NOMO-1 treated with DMSO at 0.1 percent for 48 hours (cell line): ENCODE results near the gene PRKRA.
"Not testable (repeated sequence)": the region's sequence is repeated elsewhere in the genome, so short reads cannot be mapped to it uniquely, and the experiment has no call there.

Experiments
- DNase-seq: peaks from one replicate; lab custom pipeline; 2025; ENCODE audit not compliant: unreplicated experiment; lab: John Stamatoyannopoulos, UW

Gene PRKRA

DNA sequence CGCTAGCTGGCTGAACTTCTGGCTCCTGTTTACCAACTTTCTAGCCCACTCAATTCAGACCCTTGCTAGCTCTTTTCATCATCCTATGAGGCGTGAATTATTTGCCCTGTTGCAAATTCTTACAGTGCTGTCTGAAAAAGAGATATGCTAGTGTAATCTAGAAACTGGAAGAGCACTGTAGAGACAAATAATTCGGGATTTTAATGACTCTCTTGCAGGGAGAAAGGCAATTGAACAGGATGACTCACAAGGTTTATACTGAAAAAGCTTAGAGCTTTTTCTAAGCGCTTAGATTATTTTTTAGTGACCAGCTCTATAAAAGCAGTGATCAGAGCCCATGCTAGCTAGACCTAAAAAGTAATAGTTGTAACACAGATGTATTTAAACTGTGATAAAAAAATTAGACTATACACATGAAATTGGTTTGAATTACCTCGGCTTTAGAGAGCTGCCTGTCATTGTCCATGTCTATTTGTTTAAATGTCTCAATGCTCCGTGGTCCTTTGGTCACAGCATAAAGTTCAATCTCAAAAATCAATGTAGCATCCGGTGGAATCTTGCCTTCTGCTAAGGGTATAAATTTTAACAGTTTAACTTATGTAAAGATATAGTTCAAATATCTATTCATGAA lies 18.4 kb upstream of the PRKRA start:
- no peak for DNase-seq

- DNase-seq: no peak
Observed at GRCh38 chr2:178457390-178457886, 6.5 kb upstream of the PRKRA start.

GRCh38 chr2:178455947-178456346 lies 5.0 kb upstream of the PRKRA start:
- DNase-seq: no peak

DNA sequence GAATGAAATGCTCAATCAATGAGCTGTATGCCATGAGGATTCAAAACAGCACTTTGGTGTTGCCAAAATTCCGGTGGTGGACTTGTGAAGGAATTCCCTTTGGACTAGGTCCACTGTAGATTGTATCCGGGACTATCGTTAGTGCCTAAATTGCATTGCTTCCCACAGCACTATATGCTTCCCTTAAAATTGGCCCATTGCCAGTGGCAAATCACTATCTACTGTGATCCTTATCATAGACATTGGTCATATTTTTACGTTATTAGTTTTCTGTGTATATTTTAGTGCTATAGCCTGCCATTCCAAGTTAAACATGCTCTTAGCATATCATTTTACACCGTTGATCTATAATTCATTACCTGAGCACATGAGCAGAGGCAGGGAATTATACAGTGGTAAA lies 1.9 kb upstream of the PRKRA start:
- no peak for DNase-seq

GRCh38 chr2:178452334-178452733 lies 1.4 kb upstream of the PRKRA start:
- no peak for DNase-seq

DNA sequence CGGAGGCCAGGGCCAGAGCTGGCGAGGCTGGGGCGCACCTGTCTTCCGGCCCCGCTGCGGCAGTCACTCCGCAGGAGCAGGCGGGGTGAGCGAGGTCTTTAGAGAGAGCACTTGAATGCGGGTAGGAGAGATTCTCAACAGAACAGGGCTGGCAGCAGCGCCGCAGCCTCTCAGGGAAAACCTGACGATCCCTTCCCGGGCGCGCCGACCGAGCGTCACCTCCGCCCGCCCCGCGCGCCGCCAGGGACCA lies 526 bp downstream of the PRKRA start:
- peak; percentile 33 for DNase-seq

DNA sequence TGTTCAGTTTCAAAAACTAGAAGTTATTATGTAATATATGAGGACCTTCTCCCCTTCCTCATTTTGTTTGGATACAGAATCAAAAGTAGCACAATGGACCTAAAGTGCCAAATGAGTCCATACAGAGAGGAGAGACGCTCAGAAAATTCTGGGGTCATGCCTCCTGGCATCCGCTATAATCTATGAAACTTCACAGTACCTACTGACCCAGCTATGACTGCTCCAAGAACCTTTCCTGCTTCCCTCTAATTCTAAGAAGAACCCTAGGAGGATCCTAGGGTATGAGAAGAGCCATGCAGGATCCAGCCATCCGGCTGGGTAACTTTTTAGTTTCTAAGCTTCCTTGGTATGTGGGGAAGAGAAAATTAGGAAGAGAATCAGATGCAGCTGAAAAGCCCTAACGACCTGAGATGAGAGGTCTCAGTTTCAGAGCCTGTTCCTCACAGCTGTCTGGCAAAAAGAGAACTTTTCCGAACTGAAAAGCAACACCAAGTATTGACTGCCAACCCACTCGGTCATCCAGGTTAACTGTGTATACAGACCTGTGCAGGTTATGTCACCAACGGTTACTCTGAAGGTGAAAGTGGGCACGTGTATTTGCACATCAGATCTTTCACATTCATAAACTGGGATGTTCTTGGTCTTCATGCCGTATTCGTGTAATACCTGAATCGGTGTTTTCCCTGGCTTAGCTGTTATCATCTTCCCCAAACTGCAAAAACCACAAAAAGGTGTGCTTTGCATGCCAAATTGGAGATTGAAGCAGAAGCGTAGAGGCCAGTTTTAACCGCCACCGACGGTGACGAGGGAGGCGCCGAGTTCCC lies 1.1 kb downstream of the PRKRA start:
- DNase-seq: no peak

DNA sequence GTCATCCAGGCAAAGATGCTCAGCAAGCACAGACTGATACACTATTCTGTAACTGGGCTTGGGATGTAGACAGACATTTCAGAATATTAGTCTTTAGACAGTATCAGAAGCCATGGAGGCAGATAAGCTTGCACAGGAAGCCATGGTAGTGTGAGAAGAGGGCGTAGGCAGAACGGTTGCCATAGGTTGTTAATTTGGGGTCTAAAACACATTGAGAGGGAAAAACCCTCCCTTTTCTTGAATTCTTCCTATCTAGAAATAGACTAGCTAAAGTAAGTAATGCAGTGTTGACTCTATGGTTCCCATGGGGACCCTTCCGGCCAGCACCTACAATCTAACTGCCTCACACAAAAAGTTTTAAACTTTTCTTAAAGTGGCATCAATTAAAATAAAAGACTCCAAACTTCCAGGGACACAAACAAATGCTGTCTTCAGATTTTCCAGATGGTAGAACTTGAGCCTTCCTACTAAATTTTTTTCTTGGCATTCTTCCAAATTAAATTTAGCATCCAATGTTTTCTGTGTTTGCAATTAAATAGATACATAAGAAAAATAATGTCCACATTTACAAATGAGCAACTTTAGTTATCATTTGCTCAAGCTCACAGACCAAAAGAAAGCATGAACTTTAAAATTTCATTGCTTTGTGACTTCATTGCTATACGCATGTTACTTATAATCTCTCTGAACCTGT lies 1.9 kb downstream of the PRKRA start:
- no peak for DNase-seq

GRCh38 chr2:178441426-178441825 lies 9.5 kb downstream of the PRKRA start:
- no peak for DNase-seq

DNA sequence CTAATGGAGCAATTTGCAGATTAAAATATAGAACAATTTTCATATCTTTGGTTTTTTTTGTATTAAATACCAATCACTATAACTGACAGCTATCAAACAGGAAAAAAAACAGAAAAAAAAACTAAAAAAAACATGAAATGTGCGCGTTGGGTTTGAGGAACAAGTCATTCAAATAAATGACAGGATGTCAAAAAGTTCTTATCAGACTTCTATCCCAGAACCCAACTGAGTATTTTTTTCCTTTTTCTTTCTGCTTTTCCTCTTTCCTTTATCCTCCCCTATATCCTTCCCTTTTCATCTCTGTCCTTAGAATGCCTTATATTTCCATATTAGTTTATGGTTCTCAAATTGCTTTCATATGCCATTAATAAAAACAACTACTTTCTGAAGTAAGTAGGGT lies 14.3 kb downstream of the PRKRA start:
- no peak for DNase-seq

GRCh38 chr2:178429336-178429735 lies 21.6 kb downstream of the PRKRA start:
- DNase-seq: no peak

DNA sequence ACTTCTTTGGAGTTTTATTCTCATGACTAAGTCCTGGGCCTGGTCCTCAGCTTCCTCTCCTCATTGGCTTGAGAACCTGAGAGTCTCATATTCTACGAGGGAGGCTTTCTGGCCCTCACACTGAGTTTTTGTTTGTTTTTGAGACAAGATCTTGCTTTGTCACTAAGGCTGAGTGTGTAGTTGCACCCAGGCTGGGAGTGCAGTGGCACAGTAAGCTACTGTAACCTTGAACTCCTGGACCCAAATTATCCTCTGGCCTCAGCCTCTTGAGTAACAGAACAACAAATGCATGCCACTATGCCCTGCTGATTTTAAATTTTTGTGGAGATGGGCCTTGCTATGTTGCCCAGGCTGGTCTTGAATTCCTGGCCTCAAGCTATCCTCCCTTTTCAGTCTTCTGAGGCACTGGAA lies 22.6 kb downstream of the PRKRA start:
- DNase-seq: no peak

DNA sequence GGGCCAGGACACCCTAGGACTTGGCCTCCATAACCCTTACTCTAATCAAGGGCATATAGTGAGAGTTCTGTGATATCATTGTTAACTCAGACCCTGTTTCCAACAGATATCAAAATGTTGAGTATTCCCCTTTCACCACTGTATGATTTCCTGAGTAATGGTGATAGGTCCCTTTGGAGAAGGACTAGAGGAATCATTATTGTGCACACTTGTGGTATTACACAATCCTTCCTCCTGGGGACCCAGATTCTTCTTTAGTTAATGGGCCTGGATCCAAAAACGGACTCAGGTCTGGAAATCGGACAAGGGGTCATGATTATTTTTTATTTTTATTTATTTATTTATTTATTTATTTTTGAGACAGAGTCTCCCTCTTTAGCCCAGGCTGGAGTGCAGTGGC lies 23.5 kb downstream of the PRKRA start:
- no peak for DNase-seq

GRCh38 chr2:178426388-178426787 lies 24.6 kb downstream of the PRKRA start:
- DNase-seq: no peak

DNA sequence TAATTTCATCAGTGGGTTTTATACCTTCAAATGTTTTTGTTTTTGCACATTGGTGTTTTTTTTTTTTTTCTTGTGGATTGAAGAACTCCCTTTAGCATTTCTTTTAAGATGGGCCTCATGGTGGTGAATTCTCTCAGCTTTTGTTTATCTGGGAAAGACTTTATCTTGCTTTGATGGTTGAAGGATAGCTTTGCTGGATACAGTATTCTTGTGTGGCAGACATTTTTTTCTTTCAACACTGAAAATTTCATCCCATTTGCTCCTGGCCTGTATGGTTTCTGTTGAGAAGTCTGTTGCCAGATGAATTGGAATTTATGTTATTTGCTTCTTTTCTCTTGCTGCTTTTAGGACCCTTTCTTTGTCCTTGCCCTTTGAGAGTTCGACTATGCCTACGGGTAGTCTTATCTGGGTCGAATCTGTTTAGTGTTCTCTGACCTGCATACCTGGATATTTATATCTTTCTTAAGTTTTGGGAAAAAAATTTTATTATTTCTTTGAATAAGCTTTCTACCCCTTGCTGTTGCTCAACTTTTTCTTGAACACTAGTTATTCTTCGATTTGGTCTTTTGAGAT lies 25.6 kb downstream of the PRKRA start:
- no peak for DNase-seq

GRCh38 chr2:178423746-178424145 lies 27.2 kb downstream of the PRKRA start:
- not testable (repeated sequence) for DNase-seq

DNA sequence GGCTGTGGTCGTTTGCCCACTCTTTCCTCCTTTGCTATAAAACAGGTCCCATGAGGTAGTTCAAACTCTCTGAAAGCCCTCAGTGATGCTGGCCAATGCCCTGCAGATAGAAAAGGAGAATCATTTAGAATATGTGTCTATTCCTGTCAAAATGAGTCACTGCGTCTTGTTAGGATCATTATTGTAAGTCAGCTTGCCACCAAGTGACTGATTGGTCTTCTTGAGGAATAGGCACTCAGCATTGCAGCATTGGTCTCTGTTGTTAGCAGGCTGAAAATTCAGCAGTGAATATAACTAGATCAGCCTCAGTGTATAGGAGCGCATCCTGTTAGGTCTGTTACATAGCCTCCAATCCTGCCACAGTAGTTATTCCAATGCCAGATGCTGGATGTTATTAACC lies 28.9 kb downstream of the PRKRA start:
- DNase-seq: no peak

DNA sequence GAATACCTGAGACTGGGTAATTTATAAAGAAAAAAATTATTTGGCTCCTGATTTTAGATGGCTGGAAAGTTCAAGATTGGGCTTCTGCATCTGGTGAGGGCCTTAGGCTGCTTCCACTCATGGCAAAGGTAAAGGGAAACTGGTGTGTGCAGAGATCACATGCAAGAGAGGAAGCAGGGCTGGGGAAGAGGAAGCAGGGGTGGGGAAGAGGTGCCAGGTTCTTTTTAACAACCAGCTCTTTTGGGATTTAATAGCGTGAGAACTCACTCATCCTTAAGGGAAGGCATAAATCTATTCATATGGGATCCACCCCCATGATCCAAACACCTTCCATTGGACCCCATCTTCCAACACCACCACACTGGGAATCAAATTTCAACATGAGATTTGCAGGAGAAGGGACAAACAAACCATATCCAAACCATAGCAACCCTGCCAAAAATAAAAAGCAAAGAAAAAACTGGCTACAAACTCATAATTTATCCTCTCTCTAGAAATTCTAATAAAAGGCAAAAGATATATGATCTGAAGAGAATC lies 30.4 kb downstream of the PRKRA start:
- DNase-seq: peak; percentile 9

GRCh38 chr2:178419123-178419522 lies 31.9 kb downstream of the PRKRA start:
- DNase-seq: peak; percentile 8

- peak; percentile 9 for DNase-seq
Observed at GRCh38 chr2:178418426-178418825, 32.5 kb downstream of the PRKRA start.

DNA sequence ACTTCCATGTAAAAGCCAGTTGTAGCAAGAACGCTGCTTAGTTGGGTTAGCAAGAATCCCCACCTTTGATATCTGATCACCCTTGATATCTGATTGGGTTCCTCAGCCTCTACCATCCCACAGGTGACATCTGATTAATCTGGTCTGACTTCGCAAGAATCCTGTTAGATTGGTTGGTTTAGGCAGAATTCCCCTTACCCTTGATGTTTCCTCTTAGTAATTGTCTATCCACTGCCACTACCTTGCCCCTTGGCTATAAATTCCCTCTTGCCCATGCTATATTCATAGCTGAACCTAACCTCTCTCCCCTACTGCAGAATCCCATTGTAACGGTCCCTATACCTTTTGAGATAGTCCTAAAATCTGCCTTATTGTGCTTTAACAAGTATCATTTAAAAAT lies 33.1 kb downstream of the PRKRA start:
- no peak for DNase-seq

- no peak for DNase-seq
Observed at GRCh38 chr2:178415979-178416378, 35.0 kb downstream of the PRKRA start.
